Activated CD4-positive, CD25-positive, alpha-beta regulatory T cell treated with anti-CD3 and anti-CD28 coated beads, Interleukin-2, amount 50 U/mL, for 16 hours (primary cell): Measurements from ENCODE around the gene PDE6D.
"Not testable (repeated sequence)": the region's sequence is repeated elsewhere in the genome, so short reads cannot be mapped to it uniquely, and the experiment has no call there.

Experiments used
- DNase-seq: peaks from one replicate; pipeline ENCODE4 v3.0.0-alpha.2; 2020; ENCODE audit warnings: low read depth, low spot score

The PDE6D gene

DNA sequence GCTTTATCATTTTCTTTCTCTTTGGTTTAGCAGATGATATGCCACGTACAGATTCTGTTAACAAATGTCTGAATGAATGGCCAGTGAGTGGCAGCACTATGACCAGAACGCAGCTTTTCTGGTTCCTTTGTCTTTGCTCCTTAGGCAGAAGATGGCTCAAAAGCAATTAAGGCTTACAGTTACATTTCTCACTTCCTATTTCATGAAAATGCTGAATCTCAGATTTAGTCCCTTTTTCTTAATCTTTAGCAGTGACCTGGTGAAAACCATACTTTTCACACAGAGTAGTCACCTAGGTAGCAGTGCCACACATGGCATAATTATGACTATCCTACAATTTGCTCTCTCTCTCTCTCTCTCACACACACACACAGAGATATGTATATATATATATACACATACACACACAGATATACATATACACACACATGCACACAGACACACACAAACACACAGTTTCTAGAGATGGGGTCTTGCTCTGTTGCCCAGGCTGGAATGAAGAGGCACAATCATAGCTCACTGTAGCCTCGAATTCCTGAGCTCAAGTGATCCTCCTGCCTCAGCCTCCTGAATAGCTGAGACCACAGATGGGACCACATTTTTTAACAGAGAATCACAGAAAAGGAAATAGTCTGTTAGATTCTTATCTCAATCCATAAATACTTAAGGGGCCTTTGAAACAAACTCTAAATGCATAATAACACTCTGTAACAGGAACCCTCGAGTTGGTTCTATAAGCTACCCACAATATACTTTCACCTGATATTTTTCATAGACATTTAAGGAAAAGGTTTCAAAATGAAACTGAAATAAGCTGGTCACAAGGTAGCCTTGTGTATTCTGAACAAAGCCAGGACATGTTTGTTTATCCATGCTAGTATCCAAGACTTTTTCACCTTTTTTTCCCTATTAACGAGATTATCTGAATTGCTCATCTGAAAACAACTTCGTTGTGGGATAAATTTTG, 11.6 kb downstream of the PDE6D start:
- DNase-seq: no peak

DNA sequence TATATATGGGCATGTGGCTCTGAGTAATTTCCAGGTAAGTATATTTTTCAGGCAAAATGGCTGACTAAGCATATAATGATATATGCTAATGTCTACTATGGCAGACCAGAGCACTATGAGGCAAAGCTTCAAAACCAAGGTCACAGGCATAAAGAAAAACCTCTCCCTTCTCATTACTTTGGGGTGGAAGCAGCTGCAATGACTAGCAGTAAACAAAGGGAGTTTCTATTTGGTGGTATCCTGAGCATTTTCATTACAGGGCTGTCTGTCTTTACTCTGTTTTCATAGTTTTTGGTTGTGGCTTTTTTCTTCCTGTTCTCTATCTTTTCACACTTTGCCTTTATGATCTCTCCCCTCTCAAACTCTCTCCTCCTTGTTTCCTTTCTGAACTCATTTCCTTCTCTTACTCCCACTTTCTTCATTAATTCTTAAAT, 15.6 kb downstream of the PDE6D start:
- DNase-seq: no peak

DNA sequence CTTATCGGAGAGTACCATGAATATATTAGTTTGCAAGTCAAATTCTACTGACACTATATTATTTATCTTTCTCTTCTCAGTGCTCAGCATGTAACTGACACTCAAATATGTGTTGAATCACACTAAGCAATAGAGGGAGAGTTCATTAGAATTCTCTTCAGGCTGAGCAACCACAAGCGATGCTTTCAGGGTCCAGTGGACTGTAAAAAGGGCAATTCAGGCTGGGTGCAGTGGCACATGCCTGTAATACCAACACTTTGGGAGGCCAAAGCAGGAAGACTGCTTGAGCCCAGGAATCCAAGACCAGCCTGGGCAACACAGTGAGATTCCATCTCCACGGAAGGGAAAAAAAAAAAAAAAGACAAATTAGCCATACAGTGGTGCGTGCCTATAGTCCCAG, 16.3 kb downstream of the PDE6D start:
- DNase-seq: no peak

DNA sequence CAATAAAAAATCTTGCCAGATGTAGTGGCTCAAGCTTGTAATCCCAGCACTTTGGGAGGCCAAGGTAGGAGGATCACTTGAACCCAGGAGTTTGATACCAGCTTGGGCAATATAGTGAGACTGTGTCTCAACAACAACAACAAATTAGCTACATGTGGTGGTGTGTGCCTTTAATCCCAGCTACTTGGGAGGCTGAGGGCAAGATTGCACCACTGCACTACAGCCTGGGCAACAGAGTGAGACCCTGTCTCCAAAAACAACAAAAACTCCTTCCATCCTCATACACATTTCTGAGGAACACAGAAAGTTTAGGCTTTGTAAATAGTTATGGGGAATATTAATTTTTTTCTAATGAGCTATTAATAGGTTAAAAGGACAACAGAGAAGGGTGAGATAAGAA, 17.0 kb downstream of the PDE6D start:
- no peak for DNase-seq

DNA sequence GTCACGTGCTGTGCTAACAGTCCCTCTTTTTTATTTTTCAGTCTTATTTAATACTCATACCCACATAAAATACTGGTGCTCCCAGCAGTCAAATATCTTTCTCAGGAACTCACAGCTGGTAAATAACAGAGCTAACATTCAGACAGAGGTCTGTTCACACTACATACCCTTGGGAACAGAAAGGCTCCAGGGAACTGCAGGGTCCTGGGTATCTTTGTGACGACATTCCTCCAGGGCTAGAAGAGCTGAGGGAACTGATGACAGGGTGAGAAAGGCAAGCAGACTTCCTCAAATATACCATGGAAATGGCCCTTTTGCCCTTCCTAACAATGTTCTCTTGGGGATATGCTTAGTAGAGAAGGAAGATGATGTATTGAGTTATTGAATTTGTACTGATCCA, 19.3 kb downstream of the PDE6D start:
- no peak for DNase-seq

DNA sequence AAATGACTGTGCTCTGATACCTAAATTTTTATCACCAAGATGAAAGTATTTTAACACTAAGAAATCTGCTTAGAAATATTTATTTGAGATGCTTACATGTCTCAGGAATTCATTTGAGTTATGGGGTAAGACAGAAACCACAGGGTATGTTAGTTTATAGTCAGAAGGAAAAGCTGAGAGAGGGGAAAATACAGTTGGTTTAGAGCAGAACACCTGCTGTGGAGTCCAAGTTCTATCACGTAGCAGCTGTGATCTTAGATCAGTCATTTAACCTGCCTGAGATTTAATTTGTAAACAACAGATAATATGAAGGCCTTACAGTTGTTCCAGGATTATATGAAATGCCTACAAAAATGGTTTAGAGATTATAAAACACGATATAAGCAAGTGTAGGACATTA, 29.0 kb downstream of the PDE6D start:
- DNase-seq: no peak

DNA sequence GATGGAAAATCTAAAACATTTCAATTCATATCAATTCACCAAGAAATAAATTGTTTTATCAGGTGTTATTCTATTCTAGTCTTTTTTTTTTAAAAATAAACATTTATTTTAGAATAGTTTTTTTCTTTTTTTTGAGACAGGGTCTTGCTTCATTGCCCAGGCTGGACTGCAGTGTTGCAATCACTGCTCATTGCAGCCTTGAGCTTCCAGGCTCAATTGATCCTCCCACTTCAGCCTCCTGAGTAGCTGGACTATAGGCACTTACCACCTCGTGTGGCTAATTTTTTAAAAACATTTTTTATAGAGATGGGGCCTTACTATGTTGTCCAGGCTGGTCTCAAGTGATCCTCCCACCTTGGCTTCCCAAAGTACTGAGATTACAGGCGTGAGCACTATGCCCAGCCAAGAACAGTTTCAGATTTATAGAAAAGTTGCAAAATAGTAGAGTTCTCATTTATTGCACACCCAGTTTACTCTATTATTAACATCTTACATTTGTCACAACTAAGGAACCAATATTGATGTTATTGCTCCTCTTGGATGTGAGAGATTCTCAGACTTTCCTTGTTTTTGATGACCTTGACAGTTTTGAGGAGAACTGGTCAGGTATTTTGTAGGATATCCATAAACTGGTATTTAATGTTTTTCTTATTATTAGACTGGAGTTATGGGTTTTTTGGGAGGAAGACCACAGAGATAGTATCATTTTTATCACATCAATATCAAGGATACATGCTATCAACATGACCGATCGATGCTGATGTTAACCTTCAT, 29.9 kb downstream of the PDE6D start:
- DNase-seq: no peak

DNA sequence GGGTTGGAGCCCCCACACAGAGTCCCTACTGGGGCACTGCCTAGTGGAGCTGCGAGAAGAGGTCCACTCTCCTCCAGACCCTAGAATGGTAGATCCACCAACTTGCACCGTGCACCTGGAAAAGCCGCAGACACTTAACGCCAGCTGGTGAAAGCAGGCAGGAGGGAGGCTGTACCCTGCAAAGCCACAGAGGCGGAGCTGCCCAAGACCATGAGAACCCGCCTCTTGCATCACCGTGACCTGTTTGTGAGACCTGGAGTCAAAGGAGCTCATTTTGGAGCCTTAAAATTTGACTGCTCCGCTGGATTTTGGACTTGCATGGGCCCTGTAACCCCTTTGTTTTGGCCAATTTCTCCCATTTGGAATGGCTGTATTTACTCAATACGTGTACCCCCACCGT, 32.1 kb downstream of the PDE6D start:
- DNase-seq: not testable (repeated sequence)

DNA sequence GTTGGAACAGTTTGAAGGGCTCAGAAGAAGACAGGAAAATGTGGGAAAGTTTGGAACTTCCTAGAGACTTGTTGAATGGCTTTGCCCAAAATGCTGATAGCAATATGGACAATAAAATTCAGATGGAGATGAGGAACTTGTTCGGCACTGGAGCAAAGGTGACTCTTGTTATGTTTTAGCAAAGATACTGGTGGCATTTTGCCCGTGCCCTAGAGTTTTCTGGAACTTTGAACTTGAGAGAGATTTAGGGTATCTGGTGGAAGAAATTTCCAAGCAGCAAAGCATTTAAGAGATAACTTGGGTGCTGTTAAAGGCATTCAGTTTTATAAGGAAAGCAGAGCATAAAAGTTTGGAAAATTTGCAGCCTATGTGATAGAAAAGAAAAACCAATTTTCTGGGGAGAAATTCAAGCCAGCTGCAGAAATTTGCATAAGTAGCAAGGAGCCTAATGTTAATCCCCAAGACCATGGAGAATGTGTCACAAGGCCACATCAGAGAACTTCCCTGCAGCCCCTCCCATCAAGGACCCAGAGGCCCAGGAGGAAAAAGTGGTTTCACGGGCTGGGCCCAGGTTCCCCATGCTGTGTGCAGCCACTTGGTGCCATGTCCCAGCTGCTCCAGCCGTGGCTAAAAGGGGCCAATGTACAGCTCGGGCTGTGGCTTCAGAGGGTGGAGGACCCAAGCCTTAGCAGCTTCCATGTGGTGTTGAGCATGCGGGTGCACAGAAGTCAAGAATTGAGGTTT, 32.8 kb downstream of the PDE6D start:
- DNase-seq: not testable (repeated sequence)

DNA sequence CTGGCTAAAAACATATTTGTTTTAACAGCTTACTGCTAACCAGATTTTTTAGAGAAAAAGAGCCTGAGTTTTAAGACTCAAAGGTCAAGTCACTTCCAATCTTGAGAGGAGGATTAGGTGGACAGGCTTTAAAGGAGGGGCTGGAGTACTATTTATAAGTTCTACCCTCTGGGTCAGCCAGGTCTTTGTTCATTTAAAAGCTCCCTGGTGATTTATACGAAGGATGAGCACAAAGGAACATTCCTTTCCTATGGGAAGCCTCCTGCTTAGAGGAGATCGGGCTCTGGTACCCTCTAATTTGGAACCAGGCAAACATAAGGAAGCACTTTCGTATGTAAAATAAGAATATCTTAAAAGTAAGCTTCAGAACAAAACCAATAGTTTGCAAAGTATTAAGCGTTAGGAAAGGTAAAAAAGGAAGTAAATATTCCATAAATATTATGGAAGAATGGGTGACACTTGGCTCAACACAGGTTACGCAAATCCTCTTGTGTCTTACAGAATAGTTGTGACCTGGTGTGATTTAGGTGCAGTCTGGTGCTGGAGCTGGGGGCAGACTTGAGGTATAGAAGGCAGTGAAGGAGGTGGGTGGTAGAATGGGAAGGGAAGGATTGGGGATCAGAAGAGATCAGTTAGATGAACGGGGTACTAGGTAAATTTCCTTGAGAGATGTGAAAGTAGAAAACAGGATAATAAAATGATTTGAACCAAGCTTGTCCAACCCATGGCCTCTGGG, 35.6 kb downstream of the PDE6D start:
- DNase-seq: no peak

DNA sequence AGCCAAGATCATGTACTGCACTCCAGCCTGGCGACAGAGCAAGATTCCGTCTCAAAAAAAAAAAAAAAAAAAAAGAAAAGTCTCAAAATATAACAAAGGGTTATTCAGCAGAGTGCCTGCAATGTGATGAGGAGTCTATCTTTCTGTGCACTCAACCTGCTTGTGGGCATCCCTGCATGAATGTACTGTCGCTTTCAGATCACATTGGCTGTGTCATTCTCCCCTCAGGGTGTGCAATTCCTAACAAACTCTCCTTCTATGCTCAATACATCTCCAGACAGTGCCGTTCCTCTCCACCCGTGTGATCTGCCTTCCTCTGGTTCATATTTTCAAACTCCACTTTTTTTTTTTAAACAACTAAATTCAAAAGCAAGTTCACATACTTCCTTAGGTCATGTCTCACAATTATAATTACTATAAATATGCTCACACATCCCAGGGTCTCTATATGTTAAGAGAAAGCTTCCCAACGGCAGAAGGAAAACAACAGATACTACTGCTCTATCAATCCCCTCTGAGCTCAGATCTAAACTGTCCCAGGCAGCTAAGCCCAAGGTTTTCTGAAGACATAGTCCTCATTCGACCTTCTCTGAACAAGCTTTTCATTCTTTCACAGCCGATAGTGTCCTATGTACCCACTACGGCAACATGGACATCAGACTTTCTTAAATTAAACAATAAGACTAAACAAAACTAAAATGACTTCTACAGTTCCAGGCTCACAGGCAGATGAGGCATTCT, 37.5 kb downstream of the PDE6D start:
- no peak for DNase-seq

DNA sequence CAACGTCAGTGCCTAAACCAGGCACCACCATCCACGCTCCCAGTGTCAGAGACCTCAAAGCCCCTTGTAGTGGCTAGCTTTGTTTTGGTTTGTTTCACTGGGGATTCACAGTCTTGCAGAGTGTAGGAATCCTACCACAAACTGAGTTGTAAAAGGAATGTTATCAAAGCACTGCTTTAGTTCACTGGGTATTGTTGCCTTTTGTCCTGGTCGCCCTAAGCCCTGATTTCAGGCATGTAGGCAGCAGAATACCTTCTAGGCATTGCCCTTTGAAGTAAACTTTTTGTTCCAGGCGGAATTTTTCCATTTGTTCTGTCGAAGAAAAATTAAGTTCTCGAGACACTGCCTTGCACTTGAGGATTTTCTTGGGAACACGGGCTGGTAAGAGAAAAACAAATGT, 43.3 kb downstream of the PDE6D start:
- DNase-seq: no peak

DNA sequence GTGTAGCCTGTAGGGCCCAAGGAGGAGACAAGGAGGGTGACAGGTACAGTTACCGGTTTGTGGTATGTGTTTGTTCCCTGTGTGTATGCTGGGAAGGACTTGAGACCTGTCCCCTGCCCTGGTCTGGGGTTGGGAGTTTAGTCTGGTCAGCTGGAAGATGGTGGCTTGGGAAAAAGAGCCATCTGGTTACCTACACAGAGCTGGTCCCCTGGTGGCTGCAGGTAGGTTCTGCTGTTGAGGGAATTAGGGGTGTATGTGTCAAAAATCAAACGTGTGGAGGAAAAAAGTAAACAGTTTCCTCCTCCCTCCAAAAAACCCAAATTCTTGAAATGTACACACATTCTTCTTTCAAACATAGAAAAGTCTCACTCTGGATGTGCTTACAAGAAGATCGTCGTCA, 48.5 kb downstream of the PDE6D start:
- DNase-seq: no peak

DNA sequence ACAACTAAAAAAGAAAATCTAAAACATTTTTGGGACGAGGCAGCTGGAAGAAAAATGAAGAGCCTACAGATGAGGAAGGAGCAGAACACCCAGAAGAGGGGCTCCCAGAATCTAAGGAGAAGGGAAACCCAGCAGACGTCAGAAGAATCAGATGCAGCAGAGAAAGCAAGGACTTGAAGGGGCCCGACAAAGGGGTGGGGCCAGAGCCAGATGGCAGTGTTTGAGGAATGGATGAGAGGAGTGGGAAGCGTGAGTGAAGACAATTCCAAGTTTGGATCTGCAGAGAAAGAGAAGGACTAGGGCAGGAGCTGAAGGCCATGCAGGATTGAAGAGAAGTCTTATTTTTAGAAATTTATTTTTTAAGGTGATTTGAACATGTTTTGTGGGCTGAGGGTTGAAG, 53.5 kb downstream of the PDE6D start:
- no peak for DNase-seq

DNA sequence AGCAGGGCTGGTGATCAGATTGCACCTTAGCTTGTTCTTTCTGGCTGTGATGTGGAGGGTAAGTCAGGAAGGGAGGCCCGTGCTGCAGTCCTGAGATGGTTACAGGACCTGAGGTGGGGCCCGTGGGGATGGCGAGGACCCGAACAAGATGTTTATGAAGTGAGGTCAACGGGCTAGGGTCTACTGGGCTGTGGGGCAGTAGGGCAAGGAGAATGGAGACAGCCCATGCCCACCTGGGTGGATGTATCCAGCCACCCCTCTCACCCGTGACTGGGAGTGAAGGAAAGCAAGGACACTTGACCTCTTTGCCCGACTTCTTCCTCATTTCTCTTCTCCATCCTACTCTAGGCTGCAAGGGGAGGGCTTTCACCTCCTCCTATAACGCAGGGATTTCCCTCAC, 54.8 kb downstream of the PDE6D start:
- DNase-seq: no peak

DNA sequence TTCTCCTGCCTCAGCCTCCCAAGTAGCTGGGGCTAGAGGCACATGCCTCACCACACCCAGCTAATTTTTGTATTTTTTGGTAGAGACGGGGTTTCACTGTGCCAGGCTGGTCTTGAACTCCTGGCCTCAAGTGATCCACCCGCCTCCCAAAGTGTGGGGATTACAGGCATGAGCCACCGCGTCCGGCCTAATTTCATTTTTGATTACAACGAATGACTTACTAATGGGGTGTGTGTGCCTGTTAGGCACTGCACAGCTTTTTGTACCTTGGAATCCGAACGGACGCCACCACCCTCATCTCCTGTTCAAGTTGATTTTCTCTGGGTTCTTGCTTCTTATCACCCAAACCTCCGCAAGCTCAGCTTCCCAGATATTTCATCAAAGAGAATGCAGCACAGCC, 55.6 kb downstream of the PDE6D start:
- DNase-seq: no peak

DNA sequence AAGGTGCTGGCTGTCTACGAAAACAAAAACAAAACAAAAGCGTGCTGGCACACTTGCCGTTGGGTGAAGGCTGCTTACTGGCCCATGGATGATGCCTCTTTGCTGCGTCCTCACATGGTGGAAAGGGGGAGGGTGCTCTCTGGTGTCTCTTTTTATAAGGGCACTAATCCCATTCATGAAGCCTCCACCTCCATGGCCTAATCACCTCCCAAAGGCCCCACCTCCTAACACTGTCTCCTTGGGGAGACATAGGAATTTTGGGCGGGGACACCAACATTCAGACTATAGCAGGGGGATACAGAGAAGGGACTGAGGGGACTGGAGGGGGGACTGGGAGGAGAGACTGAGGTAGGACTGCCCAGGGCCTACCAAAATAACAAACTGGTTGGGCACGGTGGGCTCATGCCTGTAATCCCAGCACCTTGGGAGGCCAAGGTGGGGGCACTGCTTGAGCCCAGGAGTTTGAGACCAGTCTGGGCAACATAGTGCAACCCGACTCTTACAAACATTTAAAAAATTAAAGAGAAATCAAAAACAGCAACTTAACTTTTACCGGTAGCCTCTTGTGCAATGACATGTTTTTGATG, 58.3 kb downstream of the PDE6D start:
- no peak for DNase-seq

DNA sequence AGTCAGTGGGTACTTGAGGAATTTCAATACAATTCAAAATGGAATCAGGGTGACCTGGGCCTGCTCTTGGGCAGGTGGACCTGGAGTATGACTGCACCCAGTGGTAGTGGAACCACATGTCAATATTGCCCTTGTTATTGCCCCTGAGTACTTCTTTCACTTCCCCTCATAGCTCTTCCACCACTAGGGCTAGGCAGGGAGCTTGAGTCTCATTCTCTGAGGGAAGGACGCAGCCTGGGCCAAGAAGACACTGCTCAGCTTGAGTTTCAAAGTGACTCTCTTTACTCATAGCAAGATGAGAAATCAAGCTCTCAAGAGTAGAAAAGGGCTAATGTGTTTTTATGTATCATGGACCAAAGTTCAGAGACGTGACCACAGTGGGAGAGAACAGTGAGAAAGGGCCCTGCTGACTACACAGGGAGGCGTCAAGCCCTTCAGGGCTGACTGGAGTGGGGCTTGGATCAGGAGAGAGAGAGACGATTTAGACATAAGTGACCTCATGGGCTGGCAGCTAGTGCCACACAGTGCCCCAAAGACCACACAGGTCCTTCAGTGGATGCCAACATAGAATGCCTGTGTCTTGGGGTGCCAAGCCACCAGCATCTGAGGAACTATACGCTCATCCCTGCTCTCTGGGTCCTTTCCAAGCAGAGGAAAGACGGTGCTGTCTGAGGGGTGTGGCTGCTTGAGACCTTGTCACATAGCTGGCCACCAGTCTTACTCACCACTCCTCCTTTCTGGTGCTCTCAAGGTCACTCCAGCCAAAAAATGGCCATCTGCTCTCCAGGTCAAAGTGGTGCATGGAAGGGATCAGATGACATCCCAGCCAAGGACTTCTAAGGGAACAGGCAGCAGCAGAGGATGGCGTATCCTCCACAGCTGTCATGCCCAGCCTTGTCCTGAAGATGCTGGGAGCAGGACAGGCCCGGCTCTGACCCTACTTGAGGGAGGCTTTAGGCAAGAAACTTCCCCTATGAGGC, 59.8 kb downstream of the PDE6D start:
- DNase-seq: no peak
